ENCODE measurements around the gene TYK2.

- TF ChIP-seq PHB2 (IDR thresholded peaks at IDR 0.05; ENCODE audit: low read depth) (no peak), MXI1 (IDR thresholded peaks at IDR 0.05; ENCODE audit: low read depth, low read length) (no peak), POLR2AphosphoS2 (IDR thresholded peaks at IDR 0.05; ENCODE audit: low read length) (peak; percentile 70; the same call in 1 of the 2 replicates), ZNF584 (CRISPR knock-in tag; IDR thresholded peaks at IDR 0.05; ENCODE audit: low read depth) (no peak), BCL6 (CRISPR knock-in tag; IDR thresholded peaks at IDR 0.05) (no peak), CREB1 (IDR thresholded peaks at IDR 0.05) (no peak), CREB1 (CRISPR knock-in tag; IDR thresholded peaks at IDR 0.05) (no peak), ZFP36 (IDR thresholded peaks at IDR 0.05; ENCODE audit: low read depth, low read length, partially characterized antibody) (no peak), SIN3A (IDR thresholded peaks at IDR 0.05; ENCODE audit: borderline replicate concordance in 2 of 2, control insufficient read depth in 1 of 2, low read depth in 2 of 2, low read length in 2 of 2) (no peak), ZNF311 (CRISPR knock-in tag; IDR thresholded peaks at IDR 0.05) (no peak), ZNF644 (tag; IDR thresholded peaks at IDR 0.05; ENCODE audit: low read depth) (no peak), POLR2AphosphoS5 (IDR thresholded peaks at IDR 0.05; ENCODE audit: control insufficient read depth, insufficient read depth, low read depth, low read length) (no peak; the same call in 1 of the 2 replicates)
- TF ChIP-seq, protein P1, sequence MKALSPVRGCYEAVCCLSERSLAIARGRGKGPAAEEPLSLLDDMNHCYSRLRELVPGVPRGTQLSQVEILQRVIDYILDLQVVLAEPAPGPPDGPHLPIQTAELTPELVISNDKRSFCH (CRISPR knock-in tag; IDR thresholded peaks at IDR 0.05): no peak
- TF ChIP-seq, protein P1 (tag; IDR thresholded peaks at IDR 0.05): no peak
- TF ChIP-seq, protein P2, sequence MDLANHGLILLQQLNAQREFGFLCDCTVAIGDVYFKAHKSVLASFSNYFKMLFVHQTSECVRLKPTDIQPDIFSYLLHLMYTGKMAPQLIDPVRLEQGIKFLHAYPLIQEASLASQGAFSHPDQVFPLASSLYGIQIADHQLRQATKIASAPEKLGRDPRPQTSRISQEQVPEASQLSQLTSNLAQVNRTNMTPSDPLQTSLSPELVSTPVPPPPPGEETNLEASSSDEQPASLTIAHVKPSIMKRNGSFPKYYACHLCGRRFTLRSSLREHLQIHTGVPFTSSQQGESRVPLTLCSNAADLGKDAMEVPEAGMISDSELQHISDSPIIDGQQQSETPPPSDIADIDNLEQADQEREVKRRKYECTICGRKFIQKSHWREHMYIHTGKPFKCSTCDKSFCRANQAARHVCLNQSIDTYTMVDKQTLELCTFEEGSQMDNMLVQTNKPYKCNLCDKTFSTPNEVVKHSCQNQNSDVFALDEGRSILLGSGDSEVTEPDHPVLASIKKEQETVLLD (IDR thresholded peaks at IDR 0.05): no peak
These were observed 9.5 kb upstream of the TYK2 start for GRCh38 chr19:10389863-10390262.

Data from K562 (cell line).